GM18858 (cell line): Measurements from ENCODE around the gene ICA1.
"Not testable (repeated sequence)": the region's sequence is repeated elsewhere in the genome, so short reads cannot be mapped to it uniquely, and the experiment has no call there.

Experiments
- ATAC-seq: cut with Tn5 transposase; IDR thresholded peaks from one replicate; pipeline ENCODE4 v1.9.1; 2021; ENCODE audit not compliant: unreplicated experiment

ICA1 gene

DNA sequence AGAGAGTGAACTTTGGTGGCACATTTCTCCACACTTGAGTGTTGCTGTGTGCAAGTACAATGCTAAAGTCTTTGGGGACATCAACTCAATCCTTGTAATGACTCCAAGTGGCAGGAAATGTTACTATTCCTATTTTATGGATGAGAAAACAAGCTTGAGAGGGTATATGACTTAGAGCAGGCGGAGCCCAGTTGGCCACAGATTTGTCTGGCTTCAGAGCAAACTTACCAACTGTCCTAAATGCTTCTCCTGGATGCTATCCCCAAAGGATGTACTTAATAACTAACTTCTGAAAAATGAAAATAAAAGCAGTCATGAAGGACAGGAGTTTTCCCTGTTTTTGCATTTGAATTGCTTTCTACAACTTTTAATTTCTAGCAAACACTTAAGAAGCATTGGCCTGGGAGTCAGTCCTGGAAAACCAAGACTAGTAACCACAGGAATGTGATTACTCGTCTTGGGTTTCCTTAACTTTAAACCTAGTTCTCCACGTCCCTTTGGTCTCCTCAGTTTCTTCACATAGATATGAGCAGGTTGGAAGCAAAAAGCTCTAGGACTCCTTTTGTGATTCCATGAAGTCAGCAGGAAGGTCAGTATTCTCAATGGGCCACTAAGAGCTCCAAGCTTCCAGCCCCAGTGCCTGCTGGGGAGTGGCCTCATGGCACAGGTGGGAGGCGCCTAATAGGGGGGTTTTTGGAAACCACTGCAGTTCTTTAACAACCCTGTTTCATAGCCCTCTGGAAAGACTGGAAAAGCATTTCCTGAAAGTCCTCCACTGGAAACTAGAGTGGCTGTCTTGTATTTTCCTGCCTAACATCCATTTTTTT is 152.6 kb downstream of the ICA1 start:
- no peak for ATAC-seq

DNA sequence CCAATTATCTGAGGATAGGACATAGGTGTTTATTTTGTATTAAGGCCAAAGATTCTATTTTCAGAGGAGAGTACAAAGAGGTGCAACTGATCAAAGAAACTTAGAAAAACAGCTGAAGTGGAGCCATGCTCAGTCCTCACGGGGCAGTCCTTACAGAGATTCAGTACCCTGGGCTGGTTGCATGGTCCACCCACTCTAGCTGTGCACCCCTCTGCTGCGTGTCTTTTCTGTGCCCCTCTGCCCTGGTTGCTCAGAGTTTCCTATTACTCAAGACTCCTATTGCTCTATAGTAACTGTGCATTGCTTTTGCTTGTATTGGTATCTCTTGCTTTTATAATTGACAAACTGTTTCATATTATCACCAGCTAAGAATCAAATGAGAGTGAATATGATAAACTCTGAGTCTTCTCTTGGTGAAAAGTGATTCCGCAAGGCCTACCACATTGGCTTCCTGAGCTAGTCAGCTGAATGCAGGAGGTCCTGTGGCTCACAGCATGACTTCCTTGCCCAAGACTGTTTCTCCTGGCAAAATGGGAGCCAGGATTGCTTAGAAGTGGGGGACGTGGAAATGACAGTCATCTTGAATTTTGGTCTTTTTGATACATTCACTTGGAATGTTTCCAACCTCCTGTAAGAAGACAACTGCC is 156.4 kb downstream of the ICA1 start:
- ATAC-seq: no peak

DNA sequence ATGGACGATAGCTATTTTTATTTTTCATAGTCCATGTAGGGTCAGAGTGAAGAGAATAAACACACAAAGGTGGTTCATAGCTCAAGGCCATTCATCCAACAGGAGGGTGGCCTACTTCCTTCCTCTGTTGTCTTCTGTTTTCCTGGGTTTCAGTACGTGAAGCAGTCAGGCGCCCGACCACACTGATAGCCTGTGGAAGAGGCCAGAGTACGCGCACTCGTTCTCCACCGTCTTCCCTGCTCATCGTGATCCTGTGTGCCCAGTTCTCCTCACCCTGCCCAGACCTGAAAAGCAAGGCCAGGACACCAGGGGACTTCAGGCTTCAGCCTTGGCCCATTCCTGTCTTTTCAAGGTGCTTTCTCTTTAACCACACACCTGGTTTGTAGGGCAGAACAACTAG is 158.7 kb downstream of the ICA1 start:
- ATAC-seq: no peak

DNA sequence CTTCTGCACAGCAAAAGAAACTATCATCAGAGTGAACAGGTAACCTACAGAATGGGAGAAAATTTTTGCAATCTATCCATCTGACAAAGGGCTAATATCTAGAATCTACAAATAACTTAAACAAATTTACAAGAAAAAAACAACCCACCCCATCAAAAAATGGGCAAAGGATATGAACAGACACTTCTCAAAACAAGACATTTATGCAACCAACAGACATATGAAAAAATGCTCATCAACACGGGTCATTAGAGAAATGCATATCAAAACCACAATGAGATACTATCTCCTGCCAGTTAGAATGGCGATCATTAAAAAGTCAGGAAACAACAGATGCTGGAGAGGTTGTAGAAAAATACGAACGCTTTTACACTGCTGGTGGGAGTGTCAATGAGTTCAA is 160.7 kb downstream of the ICA1 start:
- ATAC-seq: not testable (repeated sequence)

DNA sequence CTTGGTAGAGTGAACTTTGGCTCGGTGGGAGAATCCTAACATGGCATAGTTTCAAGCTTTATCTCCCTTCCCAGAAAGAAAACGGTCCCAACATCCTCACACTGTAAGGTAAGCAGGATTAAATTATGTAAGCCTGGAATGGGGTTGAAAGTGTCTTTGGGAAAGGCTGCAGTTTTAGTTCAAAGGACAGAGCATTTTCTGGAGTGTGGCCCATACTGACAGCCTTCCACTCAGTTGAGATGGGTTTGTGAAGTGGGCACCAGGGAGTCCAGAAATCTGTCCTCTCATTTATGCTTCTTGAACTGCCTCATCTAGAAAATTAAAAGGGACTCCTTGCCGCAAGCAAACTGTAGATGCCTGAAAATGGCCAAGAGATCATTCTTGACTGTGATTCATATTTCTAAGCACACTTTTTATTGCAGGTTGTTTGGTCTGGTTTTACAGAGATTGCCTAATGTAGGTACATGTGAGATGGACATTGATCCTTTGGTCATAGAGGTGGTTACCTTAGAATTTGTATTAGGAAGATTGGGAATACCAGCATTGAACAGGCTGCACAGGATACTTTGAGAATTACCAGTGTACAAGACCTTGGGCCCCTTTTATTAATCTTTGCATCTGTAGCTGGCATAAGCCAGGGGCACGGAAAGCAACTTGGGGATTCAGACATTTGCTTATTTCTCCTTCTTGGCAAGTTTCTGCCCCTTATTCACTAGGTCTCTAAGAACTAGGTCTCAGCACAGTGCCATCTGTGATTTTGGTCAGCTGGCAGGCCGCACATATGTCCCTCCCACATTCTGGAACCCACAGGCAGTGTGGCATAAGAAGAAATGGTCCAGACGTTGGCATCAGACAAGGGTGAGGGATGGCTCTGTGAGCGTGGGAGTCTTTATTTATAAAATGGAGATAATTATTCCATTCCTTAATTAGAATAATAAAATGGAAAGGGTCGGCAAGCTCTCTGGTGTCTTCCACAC is 167.5 kb downstream of the ICA1 start:
- ATAC-seq: no peak

DNA sequence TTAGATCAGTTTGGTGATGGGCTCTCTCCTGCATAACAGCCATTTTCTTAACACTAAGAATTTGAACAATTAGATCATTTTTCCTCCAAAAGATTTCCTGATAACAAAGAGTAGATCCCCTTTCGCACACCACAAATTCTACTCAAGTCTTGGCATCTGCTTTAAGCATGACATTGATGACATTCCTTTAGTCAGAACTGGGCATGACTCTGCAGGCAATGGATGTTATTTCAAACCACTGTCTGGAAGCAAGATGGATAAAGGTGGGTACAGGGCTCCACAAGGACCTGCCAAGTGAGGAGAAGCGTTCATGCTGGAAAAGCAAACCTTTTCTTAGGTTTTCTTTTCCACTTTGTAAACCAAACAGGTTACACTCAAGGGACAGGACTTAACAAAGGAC is 169.8 kb downstream of the ICA1 start:
- no peak for ATAC-seq

DNA sequence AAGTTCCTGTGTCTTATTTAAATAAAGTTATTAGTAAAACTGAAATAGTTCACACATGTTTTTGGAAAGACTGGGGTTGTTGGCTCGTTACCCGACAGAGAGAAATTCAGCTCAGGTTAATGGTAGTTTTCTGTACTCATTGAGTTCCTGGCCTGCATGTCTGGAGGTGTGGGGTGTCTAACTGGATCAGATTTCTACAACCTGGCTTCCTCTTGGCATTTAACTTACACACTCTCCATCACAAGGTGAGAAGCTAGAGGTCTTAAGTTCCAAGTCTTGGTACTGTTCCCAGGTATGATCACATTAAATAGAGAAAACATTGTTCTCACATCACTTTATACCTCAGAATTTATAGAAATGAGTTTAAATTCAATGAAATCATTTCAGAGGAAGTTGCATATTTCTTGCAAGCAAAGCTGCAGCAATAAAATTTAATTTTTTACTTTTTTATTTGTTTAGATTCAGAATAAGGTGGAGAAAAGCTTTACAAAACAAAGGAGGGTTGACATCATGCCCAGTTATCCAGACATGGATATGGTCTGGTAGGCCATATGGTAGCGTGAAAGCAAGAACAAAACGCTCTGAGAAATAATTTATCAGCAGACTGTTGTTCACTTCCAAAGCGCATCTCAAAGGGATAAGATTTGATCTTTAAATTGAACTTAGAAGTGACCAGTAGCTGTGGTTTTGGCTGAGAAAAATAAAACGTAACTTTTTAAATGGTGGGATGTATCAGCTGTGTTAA is 172.8 kb downstream of the ICA1 start:
- no peak for ATAC-seq

DNA sequence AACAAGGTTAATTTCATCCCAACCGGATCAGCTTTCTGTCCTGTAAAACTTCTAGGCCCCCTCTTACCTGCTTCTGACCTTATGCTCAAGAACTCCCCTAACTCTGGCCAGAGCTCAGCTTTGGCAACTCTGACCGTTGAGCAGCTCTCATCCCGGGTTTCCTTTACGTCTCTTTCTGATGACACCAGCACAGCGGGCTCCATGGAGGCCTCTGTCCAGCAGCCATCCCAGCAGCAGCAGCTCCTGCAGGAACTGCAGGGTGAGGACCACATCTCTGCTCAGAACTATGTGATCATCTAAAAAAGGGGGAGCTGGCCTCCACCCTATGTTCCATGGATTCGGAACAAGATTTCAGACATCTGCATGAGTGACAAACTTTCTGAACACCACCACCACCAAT is 175.7 kb downstream of the ICA1 start:
- ATAC-seq: no peak

DNA sequence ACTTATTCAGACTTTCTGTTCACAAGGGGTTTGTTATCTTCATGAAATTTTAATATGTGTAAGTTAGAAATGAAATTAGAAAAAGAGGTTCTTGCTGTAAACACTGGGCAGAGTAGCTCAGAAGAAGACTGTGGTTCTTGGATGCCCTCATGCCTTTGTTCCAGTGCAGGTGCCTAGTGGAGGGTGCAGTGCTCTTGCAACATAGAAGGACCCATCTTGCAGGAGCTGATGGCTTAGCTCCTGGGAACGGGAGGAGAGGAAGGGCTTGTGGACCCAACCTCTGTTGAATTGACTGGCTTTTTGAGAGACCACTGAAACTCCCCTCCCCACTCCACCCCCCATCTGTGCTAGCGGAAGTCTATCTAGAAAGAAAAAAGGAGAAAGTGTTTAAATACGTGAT is 176.5 kb downstream of the ICA1 start:
- no peak for ATAC-seq

DNA sequence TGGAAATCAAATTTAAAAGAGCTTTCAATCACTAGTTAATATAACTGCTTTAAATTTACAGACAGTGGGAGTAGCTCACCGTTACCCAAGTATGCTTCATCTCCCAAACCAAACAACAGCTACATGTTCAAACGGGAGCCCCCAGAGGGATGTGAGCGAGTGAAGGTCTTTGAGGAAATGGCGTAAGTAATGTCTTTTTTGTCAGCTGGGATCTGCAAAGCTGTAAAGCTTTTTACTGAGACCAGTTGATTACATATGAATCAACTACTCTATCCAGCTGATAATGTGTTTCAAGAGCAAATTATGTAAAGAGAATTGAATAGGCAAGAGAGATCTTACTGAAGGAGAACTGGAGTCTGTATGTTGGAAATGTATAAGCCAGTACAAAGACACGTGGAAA is 177.1 kb downstream of the ICA1 start:
- ATAC-seq: no peak

DNA sequence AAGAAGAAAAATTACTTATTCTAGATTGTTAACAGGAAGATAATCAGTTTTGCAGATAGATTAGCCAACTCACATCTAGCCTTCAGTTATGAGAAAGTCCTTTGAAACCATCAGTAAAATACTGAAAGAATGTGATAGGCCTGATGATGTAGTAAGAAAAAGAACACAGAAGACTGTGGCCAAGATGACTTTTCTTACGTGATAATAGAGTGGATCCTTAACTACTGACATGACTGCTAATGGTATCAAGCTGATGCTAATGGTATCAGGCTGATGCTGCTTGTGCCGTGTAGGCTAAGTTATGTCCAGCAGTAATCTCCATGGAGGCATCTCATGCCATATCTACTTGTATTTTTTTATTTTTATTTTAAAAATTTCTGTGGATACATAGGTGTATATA is 179.2 kb downstream of the ICA1 start:
- ATAC-seq: no peak

DNA sequence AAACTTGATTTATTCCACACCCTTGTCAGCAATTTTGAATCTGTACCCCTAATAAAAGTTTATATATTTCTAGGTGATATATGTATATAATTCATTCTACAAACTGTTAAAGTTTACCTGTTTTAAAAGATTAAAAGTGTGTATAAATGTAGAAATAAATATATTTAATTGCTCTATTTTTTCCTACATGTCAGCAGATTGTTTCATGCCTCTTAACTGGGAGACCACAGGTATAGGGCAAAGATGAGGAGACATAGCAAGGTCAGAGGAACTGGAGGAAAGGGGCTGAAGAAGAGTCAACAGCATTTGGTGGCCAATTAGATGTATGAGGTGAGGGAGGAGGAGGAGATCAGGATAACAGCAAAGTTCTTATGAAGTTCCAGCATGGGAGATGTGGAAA is 183.5 kb downstream of the ICA1 start:
- ATAC-seq: no peak

DNA sequence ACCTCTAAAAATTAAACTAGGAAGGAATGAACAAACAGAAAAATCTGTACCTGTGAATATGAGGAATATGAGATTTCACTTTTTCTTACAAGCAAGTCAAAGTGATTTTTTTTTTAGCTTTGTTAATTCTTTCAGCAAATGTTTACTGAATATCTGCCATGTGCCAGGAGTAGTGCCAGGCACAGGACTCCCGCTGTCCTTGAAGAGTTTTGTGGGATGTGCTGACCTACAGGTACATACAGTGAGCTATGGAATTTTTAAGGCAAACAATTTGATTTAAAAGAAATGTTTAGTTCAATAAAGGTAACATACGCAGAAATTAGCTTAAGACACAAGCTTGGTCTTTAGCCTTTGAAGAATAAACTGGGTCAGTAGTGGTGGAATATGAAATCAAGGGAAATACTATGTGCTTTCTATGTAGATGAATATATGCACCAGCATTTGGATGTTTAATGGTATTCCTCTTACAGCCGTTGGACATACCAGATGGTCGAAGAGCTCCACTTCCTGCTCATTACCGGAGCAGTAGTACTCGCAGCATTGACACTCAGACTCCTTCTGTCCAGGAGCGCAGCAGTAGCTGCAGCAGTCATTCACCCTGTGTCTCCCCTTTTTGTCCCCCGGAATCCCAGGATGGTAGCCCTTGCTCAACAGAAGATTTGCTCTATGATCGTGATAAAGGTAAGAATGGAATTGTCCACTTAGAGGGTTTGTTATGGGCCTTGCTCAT is 191.4 kb downstream of the ICA1 start:
- ATAC-seq: no peak

DNA sequence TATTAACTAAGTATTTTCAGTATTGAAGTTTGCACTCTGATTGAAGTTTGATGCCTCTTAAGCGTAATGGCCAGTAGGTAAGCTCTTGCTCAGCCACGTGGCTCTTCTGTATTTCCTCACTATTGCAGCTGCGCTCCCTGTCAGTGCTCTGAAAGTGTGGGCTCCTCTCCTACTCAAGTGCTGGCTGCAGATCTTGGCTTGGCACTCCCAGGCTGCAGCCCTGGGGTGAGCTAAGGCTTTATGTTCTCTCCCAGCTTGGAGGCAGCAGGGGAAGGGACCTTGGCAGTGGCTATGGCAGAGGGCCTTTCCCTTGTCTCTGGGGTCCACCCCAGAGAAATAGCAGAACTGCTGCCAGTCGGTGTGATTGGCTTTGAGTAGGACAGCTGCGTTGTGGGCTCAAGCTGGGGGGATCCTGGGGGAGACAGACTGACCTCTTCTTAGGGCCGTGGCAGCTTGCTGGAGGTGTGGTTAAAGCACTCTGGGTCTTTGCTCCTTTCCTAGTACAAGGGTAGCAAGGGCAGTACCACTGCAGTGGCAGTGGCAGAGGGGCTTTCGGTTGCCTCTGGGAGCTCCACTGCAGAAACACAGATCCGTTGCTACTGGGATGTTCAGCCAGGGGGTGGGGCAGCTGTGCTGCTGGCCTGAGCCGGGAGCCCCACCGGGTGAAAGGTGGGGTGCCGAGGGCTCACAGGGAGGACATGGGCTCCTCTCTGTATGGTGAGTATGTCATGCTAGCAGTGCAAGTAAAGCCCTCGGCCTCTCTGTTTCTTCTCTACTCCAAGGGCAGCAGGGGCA is 192.9 kb downstream of the ICA1 start:
- no peak for ATAC-seq

DNA sequence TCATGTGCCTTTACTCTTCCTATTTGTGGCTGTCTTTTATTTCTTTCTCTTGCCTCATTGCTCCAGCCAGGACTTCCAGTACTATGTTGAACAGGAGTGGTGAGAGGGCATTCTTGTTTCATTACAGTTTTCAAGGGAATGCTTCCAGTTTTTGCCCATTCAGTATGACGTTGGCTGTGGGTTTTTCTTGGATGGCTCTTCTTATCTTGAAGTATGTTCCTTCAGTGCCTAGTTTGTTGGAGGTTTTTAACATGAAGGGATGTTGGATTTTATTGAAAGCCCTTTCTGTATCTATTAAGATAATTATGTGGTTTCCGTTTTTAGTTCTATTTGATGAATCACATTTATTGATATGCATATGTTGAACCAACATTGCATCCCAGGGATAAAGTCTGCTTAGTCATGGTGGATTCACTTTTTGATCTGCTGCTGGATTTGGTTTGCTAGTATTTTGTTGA is 196.6 kb downstream of the ICA1 start:
- ATAC-seq: no peak

DNA sequence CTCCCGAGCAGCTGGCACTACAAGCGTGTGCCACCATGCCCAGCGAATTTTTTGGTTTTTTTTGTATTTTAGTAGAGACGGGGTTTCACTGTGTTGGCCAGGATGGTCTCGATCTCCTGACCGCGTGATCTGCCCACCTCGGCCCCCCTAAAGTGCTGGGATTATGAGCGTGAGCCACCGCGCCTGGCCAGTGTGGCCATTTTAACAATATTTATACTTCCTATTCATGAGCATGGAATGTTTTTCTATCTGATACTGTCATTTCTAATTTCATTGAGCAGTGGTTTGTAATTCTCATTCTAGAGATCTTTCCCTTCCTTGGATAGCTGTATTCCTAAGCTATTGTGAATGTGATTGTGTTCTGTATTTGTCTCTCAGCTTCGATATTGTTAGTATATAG is 197.1 kb downstream of the ICA1 start:
- no peak for ATAC-seq

DNA sequence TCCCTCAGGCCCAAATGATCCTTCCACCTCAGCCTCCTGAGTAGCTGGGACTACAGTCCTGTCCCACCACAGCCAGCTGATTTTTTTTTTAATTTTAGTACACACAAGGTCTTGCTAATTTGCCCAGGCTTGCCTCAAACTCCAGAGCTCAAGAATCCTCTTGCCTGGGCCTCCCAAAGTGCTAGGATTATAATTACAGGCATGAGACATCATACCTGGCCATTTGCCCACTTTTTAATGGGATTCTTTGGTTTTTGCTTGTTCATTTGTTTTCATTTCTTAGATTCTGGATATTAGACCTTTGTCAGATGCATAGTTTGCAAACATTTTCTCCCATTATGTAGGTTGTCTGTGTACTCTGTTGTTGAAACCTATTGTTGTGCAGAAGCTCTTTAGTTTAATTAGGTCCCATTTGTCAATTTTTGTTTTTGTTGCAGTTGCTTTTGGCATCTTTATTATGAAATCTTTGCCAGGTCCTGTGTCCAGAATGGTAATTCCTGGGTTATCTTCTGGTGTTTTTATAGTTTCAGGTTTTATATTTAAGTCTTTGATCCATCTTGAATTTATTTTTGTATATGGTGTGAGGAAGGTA is 198.2 kb downstream of the ICA1 start:
- no peak for ATAC-seq

DNA sequence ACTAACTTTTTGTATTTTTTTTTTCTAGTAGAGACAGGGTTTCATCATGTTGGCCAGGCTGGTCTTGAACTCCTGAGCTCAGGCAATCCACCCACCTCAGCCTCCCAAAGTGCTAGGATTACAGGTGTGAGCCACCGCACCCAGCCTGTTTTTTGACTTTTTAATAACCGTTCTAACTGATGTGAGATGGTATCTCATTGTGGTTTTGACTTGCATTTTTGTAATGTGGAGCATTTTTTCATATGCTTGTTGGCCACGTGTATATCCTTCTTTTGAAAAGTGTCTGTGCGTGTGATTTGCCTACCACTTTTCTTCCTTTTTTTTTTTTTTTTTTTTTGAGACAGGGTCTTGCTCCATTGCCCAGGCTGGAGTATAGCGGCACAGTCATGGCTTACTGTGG is 198.7 kb downstream of the ICA1 start:
- not testable (repeated sequence) for ATAC-seq
